ENCODE results near the gene ISM2.

Gene ISM2

GRCh38 chr14:77467801-77468200, 30.8 kb downstream of the ISM2 start:
- DNase-seq (ENCODE audit: low read depth), result no peak

GRCh38 chr14:77459072-77459723, 39.4 kb downstream of the ISM2 start:
- peak; percentile 34 for DNase-seq (ENCODE audit: low read depth)

- DNase-seq (ENCODE audit: low read depth), result no peak
Observed at GRCh38 chr14:77458249-77458950, 40.2 kb downstream of the ISM2 start.

GRCh38 chr14:77457522-77458248, 40.9 kb downstream of the ISM2 start, which contains the start of the genes AHSA1 and VIPAS39:
TSS of gene AHSA1 (plus strand) at chr14:77458093. CDS start at chr14:77458190, 97 bp downstream.
TSS of gene VIPAS39 (minus strand) at chr14:77457601. CDS start at chr14:77454102, 3,499 bp downstream.
- peak; percentile 86 for DNase-seq (ENCODE audit: low read depth)

- DNase-seq (ENCODE audit: low read depth), result no peak
Observed at GRCh38 chr14:77457115-77457521, 41.5 kb downstream of the ISM2 start.

- no peak for DNase-seq (ENCODE audit: low read depth)
Observed at GRCh38 chr14:77455966-77456640, 42.5 kb downstream of the ISM2 start.

GRCh38 chr14:77442196-77442595, 56.4 kb downstream of the ISM2 start:
- DNase-seq (ENCODE audit: low read depth), result no peak

GRCh38 chr14:77439861-77440260, 58.8 kb downstream of the ISM2 start:
- no peak for DNase-seq (ENCODE audit: low read depth)

GRCh38 chr14:77438596-77438995, 60.0 kb downstream of the ISM2 start:
- DNase-seq (ENCODE audit: low read depth), result no peak

- no peak for DNase-seq (ENCODE audit: low read depth)
Observed at GRCh38 chr14:77436042-77436441, 62.6 kb downstream of the ISM2 start.

GRCh38 chr14:77426396-77426795, 72.2 kb downstream of the ISM2 start:
- DNase-seq (ENCODE audit: low read depth), result no peak

- DNase-seq (ENCODE audit: low read depth), result no peak
Observed at GRCh38 chr14:77424862-77425261, 73.8 kb downstream of the ISM2 start.
